AG08396 (cell line): ENCODE results near the gene DUS1L.

Source experiments
- DNase-seq: peaks from one replicate; pipeline ENCODE4 v3.0.0; 2012; ENCODE audit warnings: low spot score, mixed read lengths

The DUS1L gene

GRCh38 chr17:82065638-82066303 is at the start of gene DUS1L:
TSS of gene DUS1L (minus strand) at chr17:82065804. CDS start at chr17:82065059, 745 bp downstream.
- DNase-seq: peak; percentile 95

GRCh38 chr17:82114872-82115271 is 49.3 kb upstream of the DUS1L start:
- no peak for DNase-seq

- DNase-seq: no peak
These were observed 48.8 kb upstream of the DUS1L start for GRCh38 chr17:82114447-82114846.

DNA sequence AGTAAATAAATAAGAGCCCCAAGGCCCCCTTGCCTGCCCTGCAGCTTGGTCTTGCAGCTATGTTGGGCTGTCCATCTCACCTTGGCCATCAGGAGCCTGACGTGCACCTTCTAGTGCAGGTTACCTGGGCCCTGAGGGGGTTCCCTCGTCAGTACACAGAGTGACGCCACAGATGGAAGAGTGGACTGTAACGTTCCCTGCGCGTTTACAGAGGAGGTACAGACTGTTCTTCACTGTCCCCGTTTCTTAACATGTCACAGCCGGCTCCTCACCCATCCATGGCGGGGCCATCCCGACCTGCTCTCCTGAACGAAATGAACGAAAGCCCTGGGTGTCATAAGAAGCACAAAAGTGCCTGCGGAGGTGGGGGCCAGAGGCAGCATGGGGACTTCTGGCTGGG is 48.3 kb upstream of the DUS1L start:
- no peak for DNase-seq

DNA sequence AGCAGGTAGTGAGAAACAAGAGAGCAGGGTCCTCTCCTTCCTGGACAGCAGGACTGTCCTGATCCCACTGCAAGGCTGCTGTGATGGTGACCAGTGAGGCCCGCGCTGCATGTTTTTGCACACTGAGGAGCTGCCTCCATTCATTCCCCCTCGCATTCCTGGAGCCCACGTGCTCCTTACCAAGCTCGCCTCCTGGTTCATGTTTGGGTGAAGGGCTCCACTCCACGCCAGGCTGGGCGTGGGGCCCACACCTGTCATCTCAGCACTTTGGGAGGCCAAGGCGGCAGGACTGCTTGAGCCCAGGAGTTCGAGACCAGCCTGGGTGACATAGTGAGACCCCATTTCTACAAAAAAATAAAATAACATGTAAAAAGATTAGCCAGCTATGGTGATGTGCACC is 47.8 kb upstream of the DUS1L start:
- DNase-seq: no peak

DNA sequence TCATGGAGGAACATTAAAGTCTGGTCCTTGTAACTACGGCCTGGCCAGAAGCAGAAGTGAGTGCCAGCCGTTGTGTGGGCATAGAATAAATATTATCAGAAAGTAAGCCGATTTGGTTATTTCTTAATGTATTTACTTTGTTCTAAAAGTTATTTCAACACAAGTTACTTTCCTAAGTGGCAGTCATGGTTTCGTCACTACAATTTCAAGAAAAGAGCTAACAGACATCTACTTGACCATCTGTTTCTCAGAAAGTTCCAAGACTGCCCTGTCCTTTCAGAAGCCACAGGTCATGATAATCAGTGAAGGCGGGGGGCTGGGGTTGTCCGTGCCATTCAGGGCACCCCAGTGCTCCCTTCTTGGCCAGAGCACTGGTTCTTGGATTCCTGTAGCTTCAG is 47.3 kb upstream of the DUS1L start:
- DNase-seq: no peak

DNA sequence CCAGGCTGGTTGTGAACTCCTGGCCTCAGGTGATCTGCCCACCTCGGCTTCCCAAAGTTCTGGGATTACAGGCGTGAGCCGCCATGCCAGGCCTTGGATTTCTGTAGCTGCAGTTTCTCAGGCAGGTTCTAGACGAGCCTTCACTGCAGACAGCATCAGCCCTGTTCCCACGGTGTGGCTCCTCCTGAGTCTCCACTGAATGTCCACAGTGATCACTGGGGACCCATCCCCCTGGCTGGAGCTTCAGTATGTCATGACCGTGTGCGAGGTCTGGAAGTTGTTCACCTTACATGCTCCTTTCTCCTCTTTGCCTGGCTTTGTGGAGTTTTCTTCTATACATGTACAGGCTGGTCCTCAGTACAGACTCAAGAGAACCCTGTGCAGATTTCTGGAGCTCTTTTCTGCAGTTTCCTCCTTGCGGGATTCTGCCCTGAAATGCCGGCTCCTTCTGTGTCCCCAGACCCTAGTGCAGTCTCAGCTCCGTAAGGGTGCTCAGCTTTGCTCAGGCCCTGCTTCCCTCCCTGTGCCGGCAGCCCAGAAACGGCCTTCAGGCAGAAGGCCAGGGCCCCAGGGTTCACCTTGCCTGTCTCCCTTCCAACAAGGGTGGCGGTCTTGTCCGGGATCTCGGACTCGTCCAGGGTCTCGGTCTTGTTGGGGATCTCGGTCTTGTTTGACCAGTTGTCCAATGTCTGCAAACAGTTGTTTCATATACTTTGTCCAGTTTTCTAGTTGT is 46.7 kb upstream of the DUS1L start:
- DNase-seq: no peak

DNA sequence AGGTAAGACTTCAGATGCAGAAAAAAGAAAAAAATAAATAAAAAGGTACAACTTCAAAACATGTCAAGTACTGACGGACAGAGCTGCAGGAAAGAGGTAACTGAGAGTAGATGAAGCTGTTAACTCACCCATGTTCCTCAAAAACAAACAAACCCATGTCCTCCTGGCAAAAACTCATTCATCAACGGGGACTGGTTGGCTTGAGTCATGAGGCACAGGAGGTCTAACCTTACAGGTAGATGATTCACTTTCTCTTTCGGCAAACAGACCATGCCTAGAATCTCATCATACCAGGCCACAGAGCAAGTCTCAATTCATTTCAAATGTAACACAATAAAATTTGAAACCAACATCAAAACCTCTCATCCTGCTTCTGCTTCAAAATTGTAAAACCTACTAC is 44.7 kb upstream of the DUS1L start:
- DNase-seq: no peak

DNA sequence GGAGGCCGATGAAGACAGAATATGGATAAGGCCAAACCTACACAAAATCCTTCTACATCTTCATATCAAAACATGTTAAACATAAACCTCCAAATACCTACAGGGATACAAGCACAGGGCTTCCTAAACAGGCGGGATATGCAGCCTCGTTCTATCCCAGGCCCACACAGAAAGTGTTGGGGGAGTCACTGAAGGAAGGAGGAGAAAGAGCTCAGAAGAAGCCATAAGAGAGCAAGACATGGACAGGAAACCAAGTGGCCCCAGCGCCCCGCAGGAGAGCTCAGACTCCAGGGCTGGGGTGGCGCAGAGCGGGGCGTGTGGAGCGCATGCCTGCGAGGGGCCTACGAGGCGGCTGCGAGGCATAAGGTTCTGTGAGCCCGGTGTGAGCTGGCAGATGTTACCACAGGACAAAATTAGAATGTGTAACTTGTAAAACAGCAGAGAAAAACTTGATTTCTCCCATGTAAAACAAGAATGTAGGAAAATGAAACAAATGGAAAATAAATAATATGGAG is 43.4 kb upstream of the DUS1L start:
- no peak for DNase-seq

DNA sequence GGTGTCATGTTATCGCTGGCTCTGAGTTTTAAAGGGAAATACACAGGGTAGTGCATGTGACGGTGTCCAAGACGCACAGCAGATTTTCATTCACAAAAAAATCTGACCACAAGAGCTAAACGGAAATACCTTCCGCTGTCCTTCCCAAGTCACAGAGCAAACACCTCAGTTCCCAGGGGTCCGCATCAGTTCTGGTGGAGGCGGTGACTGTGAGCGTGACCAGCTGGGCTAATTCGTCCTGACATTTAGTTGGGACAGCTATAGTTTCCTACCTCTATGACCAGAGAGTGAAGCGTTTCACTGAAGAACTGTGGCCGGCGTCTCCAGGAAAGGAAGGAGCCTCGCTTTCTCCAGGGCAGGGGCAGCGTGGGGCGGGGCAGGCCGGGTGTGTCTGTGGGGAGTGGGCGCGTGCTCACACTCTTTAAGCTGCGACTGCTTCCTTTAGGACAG is 42.9 kb upstream of the DUS1L start:
- no peak for DNase-seq

DNA sequence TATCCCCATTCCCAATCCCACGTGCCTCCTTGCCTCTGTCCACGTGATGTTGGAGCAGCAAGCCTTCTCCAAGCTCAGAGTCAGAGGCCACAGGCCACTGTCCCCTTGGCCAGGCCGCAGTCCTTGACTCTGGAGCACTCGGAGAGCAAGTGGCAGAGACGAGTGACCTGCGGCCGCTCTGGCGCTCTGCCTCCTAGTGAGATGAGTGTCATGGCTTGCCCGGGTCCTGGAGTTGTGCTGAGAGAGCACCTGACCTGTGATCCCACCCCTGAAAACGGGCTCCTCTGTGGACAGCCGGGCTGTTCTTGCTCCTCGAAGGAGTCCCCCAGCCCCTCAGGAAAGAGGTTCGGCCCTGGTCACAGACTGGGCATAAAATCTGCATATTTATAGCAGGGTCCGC is 42.4 kb upstream of the DUS1L start:
- no peak for DNase-seq

GRCh38 chr17:82107341-82107860 is 41.8 kb upstream of the DUS1L start:
- DNase-seq: peak; percentile 49

DNA sequence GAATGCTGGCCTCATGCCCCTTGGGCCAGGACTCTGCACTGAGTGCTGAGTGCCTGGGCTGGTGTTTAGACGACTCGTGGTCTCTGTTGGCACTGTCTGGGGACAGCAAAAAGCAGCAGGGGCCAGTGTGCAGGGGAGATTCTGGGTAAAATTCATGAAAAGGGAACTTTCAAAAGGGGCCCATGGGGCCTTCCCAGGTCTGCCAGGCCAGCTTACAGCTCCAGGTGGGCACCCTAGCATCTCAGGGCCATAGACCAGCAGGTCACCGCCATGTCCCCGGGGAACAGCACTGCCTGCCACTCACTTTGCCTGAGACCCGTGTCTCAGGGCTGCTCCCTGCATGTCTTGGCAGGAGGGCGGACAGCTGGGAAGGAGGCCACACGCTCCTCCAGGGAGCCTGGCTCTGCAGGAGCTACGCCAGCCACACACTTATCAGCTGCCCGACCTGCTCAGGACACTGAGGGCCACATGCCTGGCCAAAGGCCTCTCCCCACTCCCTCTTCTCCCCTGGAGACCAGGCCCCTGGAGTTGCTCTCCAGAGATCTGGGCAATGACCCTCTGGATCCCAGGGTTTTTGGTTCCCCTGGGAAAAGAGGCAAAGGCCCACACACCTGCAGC is 41.2 kb upstream of the DUS1L start:
- no peak for DNase-seq

- peak; percentile 75 for DNase-seq
These were observed 40.5 kb upstream of the DUS1L start for GRCh38 chr17:82105882-82106687.

GRCh38 chr17:82105417-82105881 is 39.8 kb upstream of the DUS1L start:
- DNase-seq: no peak

GRCh38 chr17:82104797-82105416 is 39.3 kb upstream of the DUS1L start:
- no peak for DNase-seq

GRCh38 chr17:82103553-82104451 is 38.2 kb upstream of the DUS1L start:
- DNase-seq: no peak

DNA sequence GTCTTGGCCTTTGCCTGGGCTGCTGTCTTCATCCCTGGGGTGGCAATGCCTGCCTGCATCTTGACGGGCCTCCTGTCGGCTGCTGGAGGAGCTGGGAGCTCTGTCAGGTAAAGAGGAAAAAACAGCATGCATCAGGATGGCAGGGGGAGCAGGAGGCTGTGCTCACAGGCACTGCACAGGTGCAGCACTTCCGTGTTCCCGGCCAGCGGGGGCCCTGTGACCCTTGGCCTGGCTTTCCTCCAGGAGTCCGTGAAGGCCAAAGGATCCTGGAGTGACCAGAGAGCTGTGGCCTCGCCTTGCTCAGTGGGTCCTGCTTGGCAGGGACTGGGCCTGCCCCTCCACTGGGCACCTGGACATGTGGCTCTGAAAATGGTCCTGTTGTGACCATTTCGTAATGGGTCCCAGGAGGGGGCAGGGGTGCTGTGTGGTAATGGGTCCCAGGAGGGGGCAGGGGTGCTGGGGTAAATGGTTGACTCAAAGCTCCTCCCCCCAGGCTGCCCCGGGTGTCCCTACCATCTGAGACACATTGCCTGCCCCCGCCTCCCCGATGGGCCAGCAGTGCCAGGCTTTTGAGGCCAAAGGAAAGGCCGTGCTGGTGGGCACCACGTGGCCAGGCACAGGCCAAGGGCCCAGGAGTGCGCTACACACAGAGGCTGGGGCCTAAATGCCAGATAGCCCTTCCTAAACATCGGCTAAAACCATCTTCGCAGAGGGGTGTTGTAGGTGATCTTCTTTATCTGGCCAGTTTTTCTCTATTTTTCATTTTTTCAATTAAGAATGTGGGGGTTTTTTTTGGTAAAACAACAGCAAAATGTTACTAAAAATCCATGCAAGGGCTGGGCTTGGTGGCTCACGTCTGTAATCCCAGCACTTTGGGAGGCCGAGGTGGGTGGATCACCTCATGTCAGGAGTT is 36.4 kb upstream of the DUS1L start:
- DNase-seq: no peak

- DNase-seq: no peak
These were observed 35.7 kb upstream of the DUS1L start for GRCh38 chr17:82101301-82101715.
